NCI-H748 (cell line): Measurements from ENCODE around the gene SCN5A.
"Not testable (repeated sequence)": the region's sequence is repeated elsewhere in the genome, so short reads cannot be mapped to it uniquely, and the experiment has no call there.

Source experiments
- DNase-seq: peaks from one replicate; lab custom pipeline; 2025; ENCODE audit not compliant: unreplicated experiment; lab: John Stamatoyannopoulos, UW

Gene SCN5A

GRCh38 chr3:38580450-38581382 is 68.8 kb downstream of the SCN5A start:
- no peak for DNase-seq

- DNase-seq: no peak
Measured at GRCh38 chr3:38579551-38580449, 69.7 kb downstream of the SCN5A start.

GRCh38 chr3:38579141-38579540 is 70.3 kb downstream of the SCN5A start:
- DNase-seq: no peak

- no peak for DNase-seq
Measured at GRCh38 chr3:38578551-38578950, 70.9 kb downstream of the SCN5A start.

GRCh38 chr3:38578081-38578475 is 71.4 kb downstream of the SCN5A start:
- no peak for DNase-seq

GRCh38 chr3:38577371-38578080 is 72.0 kb downstream of the SCN5A start:
- no peak for DNase-seq

GRCh38 chr3:38576526-38577370 is 72.7 kb downstream of the SCN5A start:
- DNase-seq: no peak

GRCh38 chr3:38576131-38576525 is 73.4 kb downstream of the SCN5A start:
- DNase-seq: no peak

GRCh38 chr3:38575279-38575843 is 74.1 kb downstream of the SCN5A start:
- DNase-seq: no peak

- no peak for DNase-seq
Measured at GRCh38 chr3:38574411-38575278, 74.8 kb downstream of the SCN5A start.

- no peak for DNase-seq
Measured at GRCh38 chr3:38573556-38573955, 75.9 kb downstream of the SCN5A start.

- DNase-seq: no peak
Measured at GRCh38 chr3:38573111-38573510, 76.4 kb downstream of the SCN5A start.

GRCh38 chr3:38567498-38567897 is 82.0 kb downstream of the SCN5A start:
- no peak for DNase-seq

- not testable (repeated sequence) for DNase-seq
Measured at GRCh38 chr3:38566794-38567193, 82.7 kb downstream of the SCN5A start.

GRCh38 chr3:38566215-38566528 is 83.3 kb downstream of the SCN5A start:
- DNase-seq: no peak

- no peak for DNase-seq
Measured at GRCh38 chr3:38565339-38566214, 83.9 kb downstream of the SCN5A start.

- DNase-seq: no peak
Measured at GRCh38 chr3:38564631-38565338, 84.7 kb downstream of the SCN5A start.

- DNase-seq: no peak
Measured at GRCh38 chr3:38563886-38564270, 85.6 kb downstream of the SCN5A start.
